H9 (cell line): ENCODE measurements around the gene ARHGEF10L. TPM values are rescaled to one million over a fixed set of nuclear protein-coding genes. Genes with fewer than 3 reads are reported as not detected.

Experiments
- DNase-seq: peaks from one replicate; pipeline ENCODE4 v3.0.0-alpha.2; 2017
- H2AFZ ChIP-seq: one replicate; pipeline ENCODE4 v1.6.1; 2013; ENCODE audit warnings: mild to moderate bottlenecking, low read length, control low read depth, moderate library complexity
- H2AK5ac ChIP-seq: 2 replicates; pipeline ENCODE4 v1.6.1; 2013; ENCODE audit warnings: low read length, control low read depth, mixed read lengths; ENCODE audit not compliant: insufficient read length
- H2BK120ac ChIP-seq: one replicate; pipeline ENCODE4 v1.6.1; 2013; ENCODE audit warnings: low read depth, mild to moderate bottlenecking, low read length, control low read depth, inconsistent platforms; ENCODE audit not compliant: poor library complexity, severe bottlenecking
- H2BK12ac ChIP-seq: 2 replicates; pipeline ENCODE4 v1.6.1; 2013; ENCODE audit warnings: low read length, control low read depth, mixed read lengths, low read depth; ENCODE audit not compliant: insufficient read length
- H2BK15ac ChIP-seq: 2 replicates; pipeline ENCODE4 v1.6.1; 2013; ENCODE audit warnings: low read depth, low read length, control low read depth
- H2BK20ac ChIP-seq: one replicate; pipeline ENCODE4 v1.6.1; 2013; ENCODE audit warnings: low read depth, mild to moderate bottlenecking, low read length, control low read depth, inconsistent platforms; ENCODE audit not compliant: poor library complexity, severe bottlenecking
- H2BK5ac ChIP-seq: 2 replicates; pipeline ENCODE4 v1.6.1; 2013; ENCODE audit warnings: low read length, control low read depth, mixed read lengths; ENCODE audit not compliant: insufficient read length
- H3K14ac ChIP-seq: 2 replicates; pipeline ENCODE4 v1.6.1; 2013; ENCODE audit warnings: low read length, control low read depth; ENCODE audit not compliant: insufficient read depth
- H3K18ac ChIP-seq: 2 replicates; pipeline ENCODE4 v1.6.1; 2013; ENCODE audit warnings: low read depth, mild to moderate bottlenecking, mixed read lengths, low read length, control low read depth; ENCODE audit not compliant: insufficient read length
- H3K23ac ChIP-seq: 2 replicates; pipeline ENCODE4 v1.6.1; 2013; ENCODE audit warnings: low read length, control low read depth, mixed read lengths, low read depth; ENCODE audit not compliant: insufficient read length
- H3K23me2 ChIP-seq: 2 replicates; pipeline ENCODE4 v1.6.1; 2013; ENCODE audit warnings: low read depth, mild to moderate bottlenecking, mixed read lengths, low read length, control low read depth; ENCODE audit not compliant: insufficient read length, poor library complexity, severe bottlenecking
- H3K27ac ChIP-seq: 2 replicates; pipeline ENCODE4 v1.5.1; 2013; ENCODE audit warnings: low read length, control low read depth, mixed read lengths, low read depth; ENCODE audit not compliant: insufficient read length
- H3K27me3 ChIP-seq: 2 replicates; pipeline ENCODE4 v1.6.1; 2013; ENCODE audit warnings: low read length, control low read depth, inconsistent platforms; ENCODE audit not compliant: insufficient read depth
- H3K4ac ChIP-seq: 2 replicates; pipeline ENCODE4 v1.6.1; 2013; ENCODE audit warnings: low read depth, mild to moderate bottlenecking, control low read depth, inconsistent platforms, low read length, moderate library complexity
- H3K4me1 ChIP-seq: 2 replicates; pipeline ENCODE4 v1.6.1; 2013; ENCODE audit warnings: low read length, control low read depth, inconsistent platforms; ENCODE audit not compliant: insufficient read depth
- H3K4me2 ChIP-seq: 2 replicates; pipeline ENCODE4 v1.6.1; 2013; ENCODE audit warnings: low read length, control low read depth, mixed read lengths; ENCODE audit not compliant: insufficient read length, insufficient read depth
- H3K56ac ChIP-seq: 2 replicates; pipeline ENCODE4 v1.6.1; 2013; ENCODE audit warnings: low read depth, mild to moderate bottlenecking, mixed read lengths, low read length, control low read depth; ENCODE audit not compliant: insufficient read length
- H3K79me1 ChIP-seq: 2 replicates; pipeline ENCODE4 v1.6.1; 2013; ENCODE audit warnings: low read depth, mild to moderate bottlenecking, moderate library complexity, low read length, control low read depth, inconsistent platforms; ENCODE audit not compliant: insufficient read depth, poor library complexity, severe bottlenecking
- H3K79me2 ChIP-seq: 2 replicates; pipeline ENCODE4 v1.6.1; 2013; ENCODE audit warnings: low read length, control low read depth, inconsistent platforms; ENCODE audit not compliant: insufficient read depth
- H3K9ac ChIP-seq: 2 replicates; pipeline ENCODE4 v1.6.1; 2013; ENCODE audit warnings: low read length, control low read depth, mixed read lengths; ENCODE audit not compliant: insufficient read length; ENCODE audit errors: extremely low read depth
- H3K9me3 ChIP-seq: one replicate; pipeline ENCODE4 v1.6.1; 2013; ENCODE audit warnings: low read depth, low read length, inconsistent platforms; ENCODE audit not compliant: control insufficient read depth
- H3T11ph ChIP-seq: one replicate; pipeline ENCODE4 v1.6.1; 2013; ENCODE audit warnings: mild to moderate bottlenecking, low read length, control low read depth, inconsistent platforms
- H4K20me1 ChIP-seq: one replicate; pipeline ENCODE4 v1.6.1; 2013; ENCODE audit not compliant: control insufficient read depth, insufficient read length, insufficient read depth
- H4K5ac ChIP-seq: 2 replicates; pipeline ENCODE4 v1.6.1; 2013; ENCODE audit warnings: low read depth, mild to moderate bottlenecking, mixed read lengths, low read length, control low read depth; ENCODE audit not compliant: insufficient read length
- H4K8ac ChIP-seq: replicated peaks from 2 replicates; pipeline ENCODE4 v1.6.1; 2013; ENCODE audit warnings: low read length, control low read depth, mixed read lengths, low read depth; ENCODE audit not compliant: insufficient read length
- H4K91ac ChIP-seq: 2 replicates; pipeline ENCODE4 v1.6.1; 2013; ENCODE audit warnings: low read depth, mild to moderate bottlenecking, moderate library complexity, mixed read lengths, low read length, control low read depth; ENCODE audit not compliant: insufficient read length
- H3K27ac Mint-ChIP-seq, 3 experiments: 2 replicates in 2 of 3; 3 replicates in 1 of 3; pipeline ENCODE4 v1.8.0; 2020 to 2021; ENCODE audit warnings: mixed read lengths in 3 of 3, mild to moderate bottlenecking in 1 of 3, moderate library complexity in 1 of 3
- H3K27me3 Mint-ChIP-seq: 2 replicates; pipeline ENCODE4 v1.8.0; 2021; ENCODE audit warnings: low read depth, mild to moderate bottlenecking, moderate library complexity, mixed read lengths
- H3K36me3 Mint-ChIP-seq, 3 experiments: 2 replicates in 2 of 3; 3 replicates in 1 of 3; pipeline ENCODE4 v1.8.0; 2020 to 2021; ENCODE audit warnings: low read depth in 3 of 3, mixed read lengths in 3 of 3; ENCODE audit not compliant: insufficient read depth in 1 of 3
- H3K4me1 Mint-ChIP-seq, 2 experiments: 2 replicates each; pipeline ENCODE4 v1.8.0; 2020; ENCODE audit warnings: mixed read lengths in 2 of 2
- H3K4me3 Mint-ChIP-seq, 2 experiments: 2 replicates in 1 of 2; 3 replicates in 1 of 2; pipeline ENCODE4 v1.8.0; 2020 to 2021; ENCODE audit warnings: mild to moderate bottlenecking in 2 of 2, mixed read lengths in 2 of 2, moderate library complexity in 1 of 2
- H3K9me3 Mint-ChIP-seq, 2 experiments: 2 replicates in 1 of 2; 3 replicates in 1 of 2; pipeline ENCODE4 v1.8.0; 2020; ENCODE audit warnings: mild to moderate bottlenecking in 2 of 2, mixed read lengths in 2 of 2, moderate library complexity in 1 of 2
- CTCF ChIP-seq: fragments of 200-600 bp; sonication (generic); conservative IDR thresholded peaks from 3 replicates; pipeline ENCODE4 v1.8.0; 2021; ENCODE audit warnings: antibody characterized with exemption, mild to moderate bottlenecking
- WGBS: extraction: QIAGEN DNeasy Blood & Tissue Kit; methylation state at CpG from one replicate; pipeline ENCODE4 v1.1.7; 2013; ENCODE audit warnings: missing lambda C conversion rate, low lambda C conversion rate, mixed read lengths; ENCODE audit not compliant: insufficient read length; ENCODE audit errors: extremely low coverage; 5-methylcytosine and 5-hydroxymethylcytosine counted together
- total RNA-seq: library from RNA; stranded (reverse); gene quantifications from 2 replicates; pipeline ENCODE4 v1.2.1, GENCODE V29; 2021

Gene ARHGEF10L
- total RNA-seq, 1 experiment from 2014 or later = 20.2 TPM

DNA sequence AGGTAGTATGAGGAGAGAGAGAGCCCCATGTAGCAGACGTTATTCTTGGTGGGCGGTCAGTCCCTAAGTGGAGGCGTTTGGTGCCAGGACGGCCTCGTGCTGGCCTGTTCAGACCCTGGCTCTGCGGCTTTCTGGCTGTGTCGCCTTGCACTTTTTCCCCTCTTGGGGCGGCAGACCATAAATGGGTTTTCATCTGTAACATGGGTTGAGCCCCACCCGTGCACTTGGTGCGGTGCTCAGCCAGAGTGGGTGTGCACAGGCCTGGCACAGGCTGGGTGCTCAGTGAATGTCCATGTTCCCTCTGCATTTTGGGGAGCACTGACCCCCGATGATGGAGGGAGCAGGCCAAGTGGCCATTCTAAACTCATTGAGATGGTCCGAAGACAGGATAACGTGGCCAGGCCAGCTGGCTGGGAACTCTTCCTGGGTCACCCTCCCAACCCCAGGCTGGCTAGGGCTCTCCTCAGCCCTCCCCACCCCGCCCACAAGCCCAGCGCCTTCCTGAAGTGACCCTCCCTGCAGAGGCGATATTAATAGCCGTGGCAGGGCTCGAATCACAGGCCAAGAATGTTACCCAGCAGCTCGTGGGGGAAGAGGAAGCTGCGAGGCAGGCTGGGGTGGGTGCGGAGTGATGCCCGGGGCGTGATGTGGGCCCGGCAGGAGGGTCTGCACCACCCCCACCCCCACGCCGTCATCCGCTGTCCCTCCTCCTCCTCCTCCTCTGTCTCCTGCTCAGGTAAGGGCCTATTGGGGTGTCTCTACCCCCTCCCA is 78.5 kb downstream of the ARHGEF10L start:
- no peaks in the 10 kb centered on the region for H3K23me2 ChIP-seq
- no CpG with 5 or more reads among the region's 27 CpGs for WGBS
- H4K5ac ChIP-seq = no peak overlapping the region
- no peak overlapping the region for H3K27ac ChIP-seq
- Mint-ChIP-seq H3K9me3 (no peaks in the 10 kb centered on the region), H3K4me3 (0 out of 5 replicates have a peak overlapping the region, but pooled peaks of 1 of the 2 experiments have one; percentile 23), H3K36me3 (peaks cover 7 to 36% (median 14%) of the 10 kb centered on the region in 3 experiments; a peak in 6 of 7 replicates), H3K4me1 (no peaks in the 10 kb centered on the region), H3K27me3 (peaks cover 1% of the 10 kb centered on the region; the same call in 1 of the 2 replicates), H3K27ac (peak overlapping the region in 1 of 3 experiments; percentile 14; a peak in 1 of 7 replicates)
- H2BK120ac ChIP-seq = no peak overlapping the region
- no peak overlapping the region for H2BK12ac ChIP-seq
- H3K79me1 ChIP-seq = no peaks in the 10 kb centered on the region
- TF ChIP-seq CTCF = no peak
- no peak overlapping the region for H3K18ac ChIP-seq
- H3K79me2 ChIP-seq = no peaks in the 10 kb centered on the region
- H3K56ac ChIP-seq = no peak overlapping the region
- no peak overlapping the region for H4K8ac ChIP-seq
- H3K9me3 ChIP-seq = no peaks in the 10 kb centered on the region
- no peaks in the 10 kb centered on the region for H3K27me3 ChIP-seq
- no peak overlapping the region; the same call in 1 of the 2 replicates for H3K14ac ChIP-seq
- no peaks in the 10 kb centered on the region for H4K20me1 ChIP-seq
- H3K23ac ChIP-seq = no peak overlapping the region
- H2BK15ac ChIP-seq = no peak overlapping the region
- H4K91ac ChIP-seq = no peak overlapping the region
- no peak overlapping the region for H2AK5ac ChIP-seq
- no peak for DNase-seq
- no peak overlapping the region for H2BK5ac ChIP-seq
- no peak overlapping the region for H2AFZ ChIP-seq
- H3T11ph ChIP-seq = no peak overlapping the region
- no peaks in the 10 kb centered on the region for H3K4me1 ChIP-seq
- no peak overlapping the region for H3K9ac ChIP-seq
- no peak overlapping the region for H3K4me2 ChIP-seq
- no peak overlapping the region for H3K4ac ChIP-seq
- H2BK20ac ChIP-seq = no peak overlapping the region
